AG04449 (cell line): ENCODE data around the gene EXD3.

Experiments
- CTCF ChIA-PET: fragments of 350-600 bp; formaldehyde crosslinking; extraction: SDS; loops from one replicate; lab custom pipeline; 2021; ENCODE audit warnings: antibody characterized with exemption; lab: Yijun Ruan, JAX
- POLR2A ChIA-PET: fragments of 400-600, 350-600 bp; formaldehyde crosslinking; extraction: SDS; loops from one replicate; lab custom pipeline; 2020; ENCODE audit warnings: antibody characterized with exemption, inconsistent platforms; lab: Yijun Ruan, JAX
- DNase-seq: peaks from one replicate; pipeline ENCODE4 v3.0.0-alpha.2; 2010; ENCODE audit warnings: low read depth, low spot score
- H3K4me3 ChIP-seq: 2 replicates; pipeline ENCODE4 v1.5.1; 2011; ENCODE audit warnings: low read depth, mild to moderate bottlenecking, control low read depth, low read length
- TF ChIP-seq, protein P1 (sequence below): IDR thresholded peaks from one replicate; pipeline ENCODE4 v1.5.1; 2011; ENCODE audit warnings: mild to moderate bottlenecking, moderate library complexity, low read length, control low read depth, inconsistent platforms; ENCODE audit not compliant: insufficient read depth; ENCODE audit errors: missing control alignments

EXD3 gene

GRCh38 chr9:137369911-137370764 lies 52.8 kb downstream of the EXD3 start:
- no peak overlapping the region for H3K4me3 ChIP-seq
- TF ChIP-seq, protein P1, sequence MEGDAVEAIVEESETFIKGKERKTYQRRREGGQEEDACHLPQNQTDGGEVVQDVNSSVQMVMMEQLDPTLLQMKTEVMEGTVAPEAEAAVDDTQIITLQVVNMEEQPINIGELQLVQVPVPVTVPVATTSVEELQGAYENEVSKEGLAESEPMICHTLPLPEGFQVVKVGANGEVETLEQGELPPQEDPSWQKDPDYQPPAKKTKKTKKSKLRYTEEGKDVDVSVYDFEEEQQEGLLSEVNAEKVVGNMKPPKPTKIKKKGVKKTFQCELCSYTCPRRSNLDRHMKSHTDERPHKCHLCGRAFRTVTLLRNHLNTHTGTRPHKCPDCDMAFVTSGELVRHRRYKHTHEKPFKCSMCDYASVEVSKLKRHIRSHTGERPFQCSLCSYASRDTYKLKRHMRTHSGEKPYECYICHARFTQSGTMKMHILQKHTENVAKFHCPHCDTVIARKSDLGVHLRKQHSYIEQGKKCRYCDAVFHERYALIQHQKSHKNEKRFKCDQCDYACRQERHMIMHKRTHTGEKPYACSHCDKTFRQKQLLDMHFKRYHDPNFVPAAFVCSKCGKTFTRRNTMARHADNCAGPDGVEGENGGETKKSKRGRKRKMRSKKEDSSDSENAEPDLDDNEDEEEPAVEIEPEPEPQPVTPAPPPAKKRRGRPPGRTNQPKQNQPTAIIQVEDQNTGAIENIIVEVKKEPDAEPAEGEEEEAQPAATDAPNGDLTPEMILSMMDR, result no peak
- ChIA-PET CTCF (no interaction called here), POLR2A (no interaction called here)
- no peak for DNase-seq

DNA sequence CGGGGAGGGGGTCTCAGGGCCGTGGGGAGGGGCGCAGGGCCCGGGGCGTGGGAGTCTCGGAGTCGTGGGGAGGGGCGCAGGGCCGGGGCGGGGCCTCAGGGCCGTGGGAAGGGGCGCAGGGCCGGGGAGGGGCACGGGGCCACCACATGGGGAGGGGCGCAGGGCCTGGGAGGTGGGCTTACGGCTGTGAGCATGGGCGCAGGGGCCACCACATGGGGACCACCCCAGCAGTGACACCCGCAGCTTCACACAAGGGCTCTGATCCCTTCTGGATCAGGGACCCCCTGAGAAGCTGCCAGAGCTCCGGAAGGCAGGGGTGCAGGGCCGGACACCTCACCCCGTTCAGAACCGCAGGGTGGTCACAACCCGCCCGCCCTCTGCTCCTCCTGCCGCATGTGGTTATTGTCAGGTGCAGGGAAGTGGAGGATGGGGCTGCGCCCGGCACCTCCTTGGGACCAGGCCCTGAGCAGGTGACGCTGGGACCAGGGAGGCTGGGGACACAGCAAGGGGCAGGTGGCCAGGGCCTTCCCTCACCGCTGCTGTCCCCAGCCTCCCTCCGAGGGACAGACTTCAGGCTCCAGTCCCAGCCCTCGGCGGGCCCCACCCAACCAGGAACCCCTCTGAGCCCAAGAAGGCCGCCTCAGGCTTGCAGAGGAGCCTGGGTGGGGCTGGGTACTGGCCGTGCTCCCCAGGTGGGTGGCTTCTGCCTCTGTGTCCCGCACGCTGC lies 53.7 kb downstream of the EXD3 start:
- ChIA-PET POLR2A (no interaction called here), CTCF (no interaction called here)
- TF ChIP-seq, protein P1, result no peak
- H3K4me3 ChIP-seq, result no peak overlapping the region
- no peak for DNase-seq

DNA sequence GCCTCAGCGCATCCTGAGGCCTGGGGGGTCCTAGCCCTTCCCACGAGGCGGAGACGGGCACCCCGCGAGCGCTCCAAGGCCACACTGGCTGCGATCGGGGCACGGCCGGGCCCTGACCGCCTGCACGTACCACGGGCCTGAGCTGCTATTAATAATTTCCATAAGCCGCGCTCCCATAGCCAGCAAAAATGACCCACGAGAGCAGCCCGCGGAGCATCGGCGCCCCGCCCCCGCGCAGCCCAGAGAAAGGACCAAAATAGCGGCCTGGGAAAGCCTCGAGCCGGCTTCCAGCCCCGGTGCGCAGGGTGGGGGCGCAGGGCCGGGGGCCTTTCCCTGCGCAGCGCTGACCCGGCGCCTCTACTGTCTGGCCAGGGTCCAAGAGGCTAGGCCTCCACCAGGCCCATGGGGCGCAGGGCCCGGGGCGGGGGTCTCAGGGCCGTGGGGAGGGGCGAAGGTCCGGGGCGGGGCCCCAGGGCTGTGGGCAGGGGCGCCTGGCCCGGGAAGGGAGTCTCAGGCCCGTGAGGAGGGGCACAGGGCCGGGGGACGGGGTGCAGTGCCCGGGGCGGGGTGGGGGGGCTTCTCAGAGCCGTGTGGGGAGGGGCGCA lies 54.4 kb downstream of the EXD3 start:
- ChIA-PET CTCF (no interaction called here), POLR2A (no interaction called here)
- H3K4me3 ChIP-seq, result no peak overlapping the region
- no peak for DNase-seq
- TF ChIP-seq, protein P1, result no peak

DNA sequence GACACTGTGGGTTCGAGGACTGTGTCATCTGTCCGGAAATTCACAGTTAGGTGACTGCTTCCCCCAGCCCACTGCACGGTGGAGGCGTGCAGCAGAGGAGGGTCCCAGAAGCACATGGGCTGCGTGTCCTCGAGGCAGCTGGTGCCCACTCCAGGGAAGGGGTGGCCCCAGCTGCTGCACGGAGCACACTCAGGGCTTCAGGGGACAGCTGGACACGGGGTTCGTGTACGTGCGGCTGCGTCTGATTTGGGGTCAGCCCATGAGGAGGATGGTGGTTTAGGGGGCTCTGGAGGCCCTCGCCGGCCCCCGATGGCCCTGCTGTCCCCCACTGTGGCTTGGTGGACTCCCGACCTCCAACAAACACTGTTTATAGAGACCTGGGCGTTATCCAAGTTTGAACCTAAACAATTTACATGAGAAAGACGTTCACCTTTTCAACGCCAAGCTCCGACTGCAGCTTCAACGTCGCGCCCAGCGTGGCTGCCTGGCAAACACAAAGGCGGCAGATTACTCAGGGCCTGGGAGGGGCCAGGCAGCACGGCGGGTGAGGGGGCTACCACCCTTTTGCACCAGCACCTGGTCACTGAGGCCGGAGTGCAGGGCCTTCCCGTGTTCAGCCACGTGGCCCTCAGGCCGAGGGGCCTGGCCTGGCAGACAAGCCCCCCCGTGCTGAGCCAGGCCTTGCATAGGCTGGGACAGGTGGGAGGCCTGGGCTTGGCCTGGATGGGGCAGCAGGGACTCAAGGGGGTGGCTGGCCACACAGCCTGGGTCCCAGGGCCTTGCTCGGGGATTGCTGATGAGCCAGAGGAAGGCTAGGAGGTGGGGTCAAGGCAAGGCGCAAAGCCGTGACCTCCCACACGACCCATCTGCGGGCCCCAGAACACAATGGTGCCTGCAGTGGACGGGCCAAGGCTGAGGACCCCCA lies 55.2 kb downstream of the EXD3 start:
- CTCF ChIA-PET, result no interaction called here
- POLR2A ChIA-PET, result no interaction called here
- TF ChIP-seq, protein P1, result no peak
- DNase-seq, result no peak
- H3K4me3 ChIP-seq, result no peak overlapping the region

- H3K4me3 ChIP-seq, result no peak overlapping the region
- CTCF ChIA-PET, result no interaction called here
- no peak for DNase-seq
- POLR2A ChIA-PET, result no interaction called here
- TF ChIP-seq, protein P1, result no peak
Measured at GRCh38 chr9:137366891-137367381, 56.0 kb downstream of the EXD3 start.
